GM21367 (cell line): ENCODE data around the gene WDFY4.

Experiments used
- ATAC-seq: cut with Tn5 transposase; IDR thresholded peaks from one replicate; pipeline ENCODE4 v1.9.1; 2021; ENCODE audit not compliant: unreplicated experiment

The WDFY4 gene

DNA sequence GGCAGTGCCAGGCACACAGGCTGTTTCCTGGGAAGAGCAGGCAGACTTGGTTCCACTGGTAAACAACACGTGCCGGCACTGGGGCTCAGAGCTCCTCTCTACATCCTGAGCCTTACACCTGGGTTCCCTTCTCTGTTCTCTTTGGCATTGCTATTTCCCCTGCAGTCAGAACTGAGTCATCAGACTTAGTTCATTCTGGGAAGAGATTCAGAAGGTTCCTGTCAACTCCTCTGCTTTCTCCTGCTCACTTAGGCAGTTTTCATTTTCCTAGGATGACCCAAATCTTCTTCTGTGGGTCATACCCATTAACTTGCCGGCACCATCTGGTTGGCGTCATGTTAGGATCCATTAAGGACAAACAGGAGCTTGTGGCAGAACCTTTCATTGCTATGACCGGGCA is 288.4 kb downstream of the WDFY4 start:
- ATAC-seq: no peak

DNA sequence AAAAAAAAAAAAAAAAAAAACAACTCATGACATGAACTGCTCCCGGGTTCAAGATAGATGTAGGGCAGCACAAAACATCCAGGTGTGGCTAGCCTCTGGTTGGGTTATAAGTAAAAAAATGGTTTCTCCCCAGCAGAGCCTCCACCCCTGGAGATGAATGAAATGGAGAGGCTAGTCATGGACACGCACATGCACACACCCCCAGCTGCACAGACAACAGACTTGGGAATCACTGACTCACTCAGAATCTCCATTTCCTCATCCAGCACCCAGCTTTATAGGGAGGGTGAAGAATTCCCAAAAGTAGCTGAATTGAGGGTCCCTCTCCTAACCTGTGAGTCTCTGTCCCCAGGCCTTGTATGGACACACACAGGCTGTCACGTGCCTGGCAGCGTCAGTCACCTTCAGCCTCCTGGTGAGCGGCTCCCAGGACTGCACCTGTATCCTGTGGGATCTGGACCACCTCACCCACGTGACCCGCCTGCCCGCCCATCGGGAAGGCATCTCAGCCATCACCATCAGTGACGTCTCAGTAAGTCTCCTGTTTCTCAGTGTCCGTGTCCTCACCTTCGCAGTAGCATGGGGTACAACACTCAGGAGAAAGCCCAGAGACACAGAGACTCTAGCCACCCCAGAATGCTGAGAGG is 290.0 kb downstream of the WDFY4 start:
- no peak for ATAC-seq

DNA sequence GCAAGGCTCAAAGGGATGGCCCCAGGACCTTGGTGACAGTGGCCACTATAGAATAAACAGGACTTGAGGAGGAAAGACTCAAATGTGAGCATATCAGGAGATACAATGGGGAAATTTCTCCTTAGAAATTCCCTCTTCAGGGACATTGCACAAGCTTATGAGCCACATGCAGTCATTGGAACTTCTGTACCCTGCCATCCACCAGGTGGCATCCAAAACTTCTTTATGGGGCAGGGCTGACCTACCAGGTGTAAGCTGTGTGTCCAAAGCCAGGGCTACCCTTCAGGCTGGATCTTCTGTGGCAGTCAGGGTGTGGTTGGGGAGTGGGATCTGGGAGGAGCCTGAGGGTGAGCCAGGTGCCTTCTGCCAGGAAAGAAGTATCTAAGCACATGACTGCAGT is 291.5 kb downstream of the WDFY4 start:
- no peak for ATAC-seq

DNA sequence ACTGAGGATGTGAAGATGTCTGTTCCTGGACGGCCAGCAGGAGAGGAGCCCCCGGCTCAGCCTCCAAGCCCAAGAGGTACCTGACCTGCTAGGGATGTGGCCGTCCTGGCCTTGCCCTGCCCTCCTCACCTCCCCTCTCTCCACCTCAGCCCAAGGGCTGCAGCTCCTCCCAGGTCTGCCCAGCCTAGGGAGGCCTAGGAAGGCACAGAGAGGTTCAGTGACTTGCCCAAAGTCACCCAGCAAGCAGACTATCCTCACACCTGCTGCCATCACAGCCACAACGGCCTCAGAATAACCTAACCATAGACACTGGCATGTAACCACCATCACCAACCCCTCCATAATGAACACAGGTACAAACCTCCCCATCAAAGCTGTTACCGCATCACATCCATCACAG is 293.6 kb downstream of the WDFY4 start:
- no peak for ATAC-seq

DNA sequence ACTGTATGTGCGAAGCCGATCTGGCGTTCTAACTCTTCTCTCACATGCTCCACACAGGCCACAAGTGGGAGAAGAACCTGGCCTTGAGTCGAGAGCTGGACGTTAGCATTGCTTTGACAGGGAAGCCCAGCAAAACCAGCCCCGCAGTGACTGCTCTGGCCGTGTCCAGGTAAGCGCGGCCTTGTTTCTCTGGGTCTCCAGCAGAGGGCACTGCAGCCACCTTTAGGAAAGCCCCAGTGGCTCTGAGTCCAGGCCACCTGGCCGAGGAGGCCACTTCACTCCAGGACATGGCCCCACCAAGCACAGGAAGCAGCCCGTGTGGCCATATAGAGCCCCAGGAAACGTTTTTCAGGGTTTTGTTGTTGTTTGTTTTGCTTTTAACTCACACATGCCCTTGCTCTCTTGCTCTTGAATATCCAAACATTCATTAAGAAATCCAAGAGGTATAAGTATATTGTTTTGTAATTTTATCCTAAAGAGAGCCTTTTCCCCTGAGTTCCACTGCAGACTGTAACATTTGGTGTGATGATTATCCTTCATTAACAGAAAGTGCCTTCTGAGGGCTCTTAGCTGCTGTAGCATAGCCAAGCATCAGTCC is 296.7 kb downstream of the WDFY4 start:
- ATAC-seq: no peak

DNA sequence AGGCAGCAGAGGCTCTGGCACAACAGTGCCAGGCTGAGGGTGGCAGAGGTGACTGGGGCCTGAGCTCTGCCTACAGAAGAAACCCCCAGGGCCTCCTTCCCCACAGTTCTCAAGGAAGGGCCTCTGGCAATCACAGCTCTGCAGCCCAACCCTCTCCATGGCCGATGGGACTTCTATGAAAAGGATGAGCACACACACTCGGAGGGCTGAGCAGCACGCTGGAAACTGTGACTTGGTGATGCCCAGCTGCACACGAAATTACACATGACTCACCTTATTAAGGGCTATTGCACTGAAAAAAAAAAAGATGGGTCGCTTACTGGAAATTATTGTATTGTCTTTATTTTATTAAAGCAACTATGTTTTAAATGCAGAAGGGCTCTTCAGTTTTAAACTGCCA is 297.9 kb downstream of the WDFY4 start:
- no peak for ATAC-seq

DNA sequence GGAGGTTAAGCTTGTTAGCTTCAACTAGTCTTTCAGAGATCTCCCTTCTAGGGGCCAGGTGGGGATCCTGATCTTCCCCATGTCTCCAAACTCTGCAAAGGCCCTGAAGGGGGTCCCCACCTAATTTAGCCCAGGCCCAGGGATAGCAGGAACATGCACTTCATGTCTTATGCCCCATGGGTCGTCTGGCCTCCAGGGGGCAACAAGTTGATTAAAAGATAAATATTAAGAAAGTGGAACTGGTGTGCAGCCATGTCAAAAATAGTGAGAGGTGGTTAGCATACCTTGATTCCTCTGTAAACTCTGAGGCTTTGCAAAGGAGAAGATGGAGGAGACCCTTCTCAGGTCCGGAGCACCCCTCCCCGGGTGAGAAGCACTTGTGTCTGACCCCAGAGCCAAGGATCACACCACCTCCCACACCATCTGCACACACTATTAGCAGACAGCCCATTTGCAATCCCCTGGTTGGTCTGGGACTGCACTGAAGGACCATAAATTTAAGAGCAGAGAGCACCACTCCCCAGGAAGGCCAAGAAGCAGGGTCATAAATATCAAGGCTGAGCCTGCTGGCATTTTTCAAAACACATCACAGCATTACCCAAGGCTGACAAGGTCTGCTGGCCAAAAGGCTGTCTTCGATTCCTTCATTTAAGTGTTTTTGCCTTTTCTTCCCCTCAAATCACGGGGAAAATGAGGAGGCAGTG is 299.1 kb downstream of the WDFY4 start:
- no peak for ATAC-seq

DNA sequence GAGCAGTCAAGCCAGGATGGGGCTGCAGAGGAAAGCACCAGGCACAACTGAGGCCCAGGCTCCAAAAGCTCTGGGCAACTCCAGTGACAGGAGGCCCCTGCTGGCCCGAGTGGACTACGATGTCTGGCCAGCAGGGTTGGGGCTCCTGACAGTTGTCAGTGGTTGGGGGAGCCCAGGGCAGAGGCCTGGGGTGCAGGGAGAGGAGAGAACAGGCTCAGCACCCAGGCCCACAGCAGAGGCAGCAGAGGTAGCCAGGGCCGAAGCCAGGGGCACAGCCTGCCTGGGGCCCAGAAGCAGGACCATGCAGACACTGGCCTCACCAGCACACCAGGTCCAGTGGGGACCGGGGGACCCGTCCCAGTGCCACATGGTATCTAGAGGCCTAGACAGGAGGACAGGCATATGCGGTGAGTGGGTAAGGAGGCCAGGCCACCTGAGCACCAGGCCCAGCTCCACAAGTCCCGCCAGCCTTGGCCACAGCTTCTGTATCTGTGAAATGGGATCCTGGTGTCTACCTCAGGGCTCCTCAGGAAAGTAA is 301.0 kb downstream of the WDFY4 start:
- ATAC-seq: no peak

DNA sequence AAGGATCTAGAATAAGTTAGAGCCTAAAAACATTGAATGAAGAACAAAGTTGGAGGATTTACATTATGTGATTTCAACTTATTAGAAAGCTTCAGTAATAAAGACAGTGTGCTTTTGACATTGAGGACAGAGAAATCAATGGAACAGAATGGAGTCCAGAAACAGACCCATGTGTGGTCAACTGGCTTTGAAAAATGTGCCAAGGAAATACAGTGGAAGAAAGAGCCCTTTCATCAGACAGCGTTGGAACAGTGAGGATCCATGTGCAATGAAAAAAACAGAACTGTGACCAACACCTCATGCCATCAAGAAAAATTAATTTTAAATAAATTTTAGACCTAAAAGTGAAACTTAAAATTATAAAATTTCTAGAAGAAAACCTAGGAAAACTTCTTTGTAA is 305.6 kb downstream of the WDFY4 start:
- ATAC-seq: no peak

DNA sequence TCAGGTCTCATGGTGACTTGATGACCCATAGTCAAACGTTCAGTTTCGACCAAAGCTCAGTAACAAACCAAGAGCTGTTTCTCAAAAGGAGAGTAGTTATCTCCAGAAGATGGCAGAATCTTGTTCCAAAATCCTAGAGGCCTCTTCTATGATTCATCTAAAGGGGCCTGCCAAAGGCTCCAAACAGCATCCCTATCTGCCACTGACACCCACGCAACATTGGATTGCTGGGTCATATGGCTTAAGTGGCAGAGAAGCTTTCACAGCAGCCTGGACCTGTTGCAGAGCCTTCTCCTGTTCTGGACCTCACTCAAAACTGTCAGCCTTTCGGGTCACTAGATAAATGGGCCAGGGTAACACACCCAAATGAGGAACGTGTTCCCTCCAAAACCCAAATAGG is 309.0 kb downstream of the WDFY4 start:
- no peak for ATAC-seq

DNA sequence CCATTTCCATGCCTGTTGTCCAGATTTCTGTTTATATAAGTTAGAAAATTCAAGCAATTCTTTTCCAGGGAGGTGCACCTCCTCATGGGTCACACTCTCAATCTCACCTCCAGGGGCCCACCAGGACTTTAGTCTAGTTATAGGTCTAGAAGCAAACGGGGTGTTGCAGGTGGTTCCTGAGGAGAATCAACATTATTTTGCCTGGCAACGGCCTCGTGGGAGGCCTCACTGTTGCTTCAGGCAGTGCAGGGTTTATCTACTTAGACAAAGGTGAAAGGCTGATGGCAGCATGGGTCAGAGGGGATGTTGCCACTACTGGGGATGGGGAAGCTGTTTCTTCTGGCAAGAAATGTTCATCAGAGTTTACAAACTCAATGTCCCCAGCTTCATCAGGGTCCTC is 311.7 kb downstream of the WDFY4 start:
- ATAC-seq: no peak

DNA sequence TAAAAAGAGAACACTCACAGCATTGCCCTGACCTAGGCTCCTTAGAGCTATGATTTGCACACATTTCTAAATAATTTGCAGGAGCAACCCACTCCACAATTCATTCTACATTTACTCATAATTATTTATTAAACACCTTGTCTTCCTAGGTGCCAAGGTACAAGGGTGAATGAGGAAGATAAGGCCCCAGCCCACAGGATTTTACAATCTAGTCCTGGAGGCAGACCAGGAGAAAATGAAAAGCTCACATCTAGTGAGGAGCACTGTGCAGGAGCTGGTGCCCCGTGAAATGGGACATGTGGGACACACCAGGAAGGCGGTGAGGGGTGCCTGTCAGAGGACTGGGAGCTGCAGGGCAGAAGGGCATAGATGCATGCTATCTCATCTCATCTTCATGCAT is 314.7 kb downstream of the WDFY4 start:
- no peak for ATAC-seq

DNA sequence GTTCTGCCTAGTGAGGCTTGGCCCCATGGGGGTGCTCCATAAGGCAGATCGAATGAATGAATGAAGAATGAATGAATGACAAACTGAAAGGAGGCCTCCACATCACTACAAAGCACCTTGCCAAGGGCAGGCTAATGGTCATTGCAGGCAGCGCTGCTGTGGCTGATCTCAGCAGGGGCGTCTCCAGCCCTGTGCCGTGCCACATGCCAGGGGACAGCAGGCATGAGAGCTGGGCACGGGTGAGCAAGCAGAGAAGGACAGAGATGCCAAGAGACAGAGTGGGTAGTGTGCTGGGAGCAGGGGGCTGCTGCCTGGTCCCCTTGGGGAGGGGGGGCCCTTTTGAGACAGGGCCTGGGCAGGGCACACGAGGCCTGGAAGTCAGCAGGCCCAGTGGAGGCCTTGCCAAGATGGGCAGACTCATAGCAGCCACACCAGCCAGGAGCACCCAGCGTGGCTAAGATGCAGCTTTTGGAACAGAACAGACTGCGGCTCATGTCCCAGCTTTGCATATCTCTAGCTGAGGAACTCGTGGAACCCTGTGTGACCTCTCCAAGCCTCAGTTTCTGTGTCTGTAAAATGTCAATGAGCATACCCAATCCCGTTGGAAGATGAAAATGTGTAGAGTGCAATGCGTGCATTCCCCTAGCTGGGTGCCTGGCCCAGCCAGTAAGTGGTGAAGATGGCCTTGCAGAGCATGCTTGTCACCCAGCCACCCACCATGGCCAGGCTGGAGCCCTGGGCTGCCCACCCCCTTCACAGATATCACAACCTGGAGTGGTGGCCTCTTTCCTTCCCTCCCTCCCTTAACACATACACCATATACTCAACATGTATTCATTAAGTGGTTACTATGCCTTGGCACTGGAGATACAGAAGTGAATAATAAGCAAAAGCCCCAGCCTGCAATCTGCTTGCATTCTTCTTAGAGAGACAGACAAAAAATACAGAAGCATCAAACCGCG is 316.0 kb downstream of the WDFY4 start:
- ATAC-seq: no peak

DNA sequence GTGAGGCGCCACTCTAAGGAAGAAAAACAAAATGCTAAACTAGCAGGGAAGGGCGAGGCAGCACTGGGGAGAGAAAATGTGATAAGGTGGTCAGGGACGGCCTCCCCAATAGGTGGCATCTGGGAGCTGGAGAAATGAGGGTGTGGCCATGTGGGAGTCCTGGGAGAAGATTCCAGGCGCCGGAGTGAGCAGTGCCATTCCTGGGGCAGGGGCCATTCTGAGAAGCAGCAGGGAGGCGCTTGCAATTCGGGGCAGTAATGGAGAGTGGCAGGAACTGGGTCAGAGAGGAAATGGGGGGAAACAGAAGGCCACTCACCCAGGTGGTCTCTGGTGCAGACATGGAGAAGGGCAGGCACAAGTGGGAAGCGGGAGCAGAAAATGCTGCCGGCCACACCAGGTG is 316.7 kb downstream of the WDFY4 start:
- ATAC-seq: no peak

DNA sequence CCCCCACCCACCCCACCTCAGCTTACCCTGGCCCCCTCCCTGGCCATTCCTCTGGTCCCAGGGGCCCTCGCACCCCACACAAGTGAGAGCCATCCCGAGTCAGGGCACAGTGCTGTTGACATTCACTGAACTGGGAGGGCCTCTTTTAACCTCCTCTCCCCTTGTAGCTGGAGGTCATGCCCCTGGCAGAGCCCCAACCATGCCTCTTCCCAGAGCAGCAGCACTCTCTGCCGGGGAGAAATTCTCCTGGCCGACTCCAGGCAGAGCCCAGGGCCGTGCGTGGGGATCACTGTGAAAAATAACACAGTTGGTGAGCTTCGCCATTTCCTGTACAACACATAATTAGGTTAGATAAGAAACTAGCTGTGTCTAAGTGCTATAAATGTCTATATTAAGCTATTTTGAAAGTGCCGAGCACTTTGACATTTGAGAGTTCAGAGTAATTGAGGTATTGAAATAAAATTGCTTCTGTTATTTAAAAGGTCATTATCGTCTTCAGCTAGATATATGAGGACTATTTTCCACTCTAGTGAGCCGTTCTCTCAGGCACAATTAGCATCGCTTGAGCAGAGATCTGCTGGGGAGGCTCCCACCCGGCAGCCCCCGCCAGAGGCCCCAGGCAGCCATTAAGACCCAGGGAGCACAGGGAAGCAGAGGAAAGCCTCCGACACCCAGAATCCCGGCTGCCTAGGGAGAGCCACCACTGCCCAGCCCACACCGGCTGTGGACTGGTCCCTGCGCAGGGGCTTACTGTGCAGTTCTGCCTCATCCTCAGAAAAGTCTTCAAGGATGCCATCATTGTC is 317.4 kb downstream of the WDFY4 start:
- ATAC-seq: no peak

DNA sequence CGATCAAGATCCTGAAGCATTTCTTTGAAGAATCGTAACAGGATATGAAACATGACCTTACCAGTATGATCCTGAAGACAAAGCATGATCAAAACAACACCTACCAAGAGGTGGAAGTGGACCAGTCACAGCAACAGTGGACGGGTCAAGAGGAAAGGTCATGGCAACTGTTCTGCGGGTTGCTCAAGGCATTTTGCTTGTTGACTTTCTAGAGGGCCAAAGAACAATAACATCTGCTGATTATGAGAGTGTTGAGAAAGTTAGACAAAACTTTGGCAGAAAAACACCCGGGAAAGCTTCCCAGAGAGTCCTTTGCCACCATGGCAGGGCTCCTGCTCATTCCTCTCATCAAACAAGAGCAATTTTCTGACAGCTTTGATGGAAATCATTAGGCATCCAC is 320.6 kb downstream of the WDFY4 start:
- ATAC-seq: no peak

DNA sequence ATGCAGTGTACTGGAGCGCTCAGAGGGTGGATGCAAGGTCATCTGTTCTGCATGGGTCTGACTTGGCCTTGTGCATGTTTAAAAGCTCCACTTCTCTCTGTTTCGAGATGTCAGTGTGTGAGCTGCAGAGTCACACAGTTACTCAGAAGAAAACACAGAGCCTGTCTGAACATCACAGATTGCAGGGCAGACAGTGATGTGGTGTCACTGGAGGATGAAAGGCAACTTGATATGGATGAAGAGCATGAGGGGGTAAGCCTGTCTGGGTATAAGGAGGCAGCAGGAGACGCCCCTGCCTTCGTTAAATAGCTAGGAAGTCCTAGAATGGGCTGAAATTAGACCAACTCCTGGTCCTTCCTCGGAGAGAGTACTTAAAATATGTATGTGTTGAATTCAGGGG is 322.5 kb downstream of the WDFY4 start:
- ATAC-seq: no peak

DNA sequence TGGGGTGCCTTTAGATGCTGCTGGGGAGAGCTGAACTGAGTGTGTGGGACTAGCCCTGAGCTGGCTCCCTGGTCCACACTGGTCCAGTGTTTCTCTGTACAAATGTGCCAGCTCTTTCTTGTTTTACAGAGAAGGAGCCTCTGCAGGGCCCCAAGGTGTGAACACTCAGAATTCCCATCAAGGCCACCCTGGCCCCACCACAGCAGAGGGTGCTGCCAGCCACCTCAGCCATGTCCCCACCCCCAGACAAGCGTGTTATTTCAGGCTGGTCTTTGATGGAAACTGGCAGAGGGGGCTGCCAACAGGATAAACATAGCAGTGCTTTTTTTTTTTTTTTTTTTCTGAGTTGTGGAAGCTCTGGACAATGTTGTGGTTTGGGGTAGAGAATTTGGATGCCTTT is 323.4 kb downstream of the WDFY4 start:
- ATAC-seq: no peak

DNA sequence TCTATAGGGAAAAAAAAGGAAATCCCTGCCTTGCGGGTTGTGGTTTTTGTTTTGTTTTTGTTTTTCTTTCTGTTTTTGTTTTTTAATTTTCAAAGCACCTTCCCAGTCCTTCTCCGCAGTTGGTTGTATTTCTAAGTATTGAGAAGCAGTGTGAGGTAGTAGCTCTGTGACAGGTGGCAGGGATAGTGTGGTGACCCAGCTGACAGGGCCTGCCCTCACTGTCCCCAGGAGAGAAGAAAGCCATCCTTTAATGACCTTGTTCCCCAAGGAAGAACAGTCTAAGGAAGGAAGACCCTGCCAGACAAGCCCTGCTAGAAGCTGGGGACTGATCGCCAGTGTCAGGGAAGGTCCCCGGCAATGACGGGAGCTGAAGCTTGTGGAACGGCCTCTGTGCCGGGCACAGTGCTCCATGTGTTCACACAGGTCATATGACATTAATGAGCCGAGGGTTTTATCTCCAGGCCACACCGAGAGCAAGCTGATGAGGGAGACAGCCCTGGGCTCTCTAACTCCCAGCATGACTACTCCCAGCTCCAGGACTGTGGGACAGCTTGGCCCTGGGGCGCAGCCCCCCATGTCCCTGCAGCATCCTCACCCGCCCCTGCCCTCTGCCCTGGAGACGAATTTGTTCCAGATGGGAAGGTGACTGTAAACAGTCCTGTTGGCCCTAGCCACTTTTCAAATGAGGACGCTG is 324.0 kb downstream of the WDFY4 start:
- no peak for ATAC-seq
